Raji (cell line): ENCODE measurements around the gene ABO.

Experiments
- POLR2A ChIP-seq: IDR thresholded peaks from 2 replicates; pipeline ENCODE4 v1.6.1; 2011; ENCODE audit warnings: low read depth, low read length, control low read depth; ENCODE audit not compliant: insufficient read depth

Gene ABO

GRCh38 chr9:133256686-133257091, 18.3 kb downstream of the ABO start:
- TF ChIP-seq POLR2A, result no peak

GRCh38 chr9:133256136-133256461, 18.9 kb downstream of the ABO start:
- no peak for TF ChIP-seq POLR2A

DNA sequence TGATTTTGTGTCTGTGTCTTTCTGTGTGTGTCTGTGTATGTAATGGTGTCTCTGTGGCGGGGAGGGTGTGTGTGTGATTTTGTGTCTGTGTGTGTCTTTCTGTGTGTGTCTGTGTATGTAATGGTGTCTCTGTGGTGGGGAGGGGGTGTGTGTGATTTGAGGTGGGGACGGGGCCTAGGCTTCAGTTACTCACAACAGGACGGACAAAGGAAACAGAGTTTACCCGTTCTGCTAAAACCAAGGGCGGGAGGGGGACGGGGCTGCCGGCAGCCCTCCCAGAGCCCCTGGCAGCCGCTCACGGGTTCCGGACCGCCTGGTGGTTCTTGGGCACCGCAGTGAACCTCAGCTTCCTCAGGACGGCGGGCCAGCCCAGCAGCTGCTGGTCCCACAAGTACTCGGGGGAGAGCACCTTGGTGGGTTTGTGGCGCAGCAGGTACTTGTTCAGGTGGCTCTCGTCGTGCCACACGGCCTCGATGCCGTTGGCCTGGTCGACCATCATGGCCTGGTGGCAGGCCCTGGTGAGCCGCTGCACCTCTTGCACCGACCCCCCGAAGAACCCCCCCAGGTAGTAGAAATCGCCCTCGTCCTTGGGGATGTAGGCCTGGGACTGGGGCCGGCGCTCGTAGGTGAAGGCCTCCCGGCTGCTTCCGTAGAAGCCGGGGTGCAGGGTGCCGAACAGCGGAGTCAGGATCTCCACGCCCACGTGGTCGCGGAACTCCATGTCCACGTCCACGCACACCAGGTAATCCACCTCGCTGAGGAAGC, 19.4 kb downstream of the ABO start:
- TF ChIP-seq POLR2A, result no peak

GRCh38 chr9:133254471-133254870, 20.5 kb downstream of the ABO start:
- TF ChIP-seq POLR2A, result no peak

- TF ChIP-seq POLR2A, result no peak
Observed at GRCh38 chr9:133253268-133253667, 21.7 kb downstream of the ABO start.

- no peak for TF ChIP-seq POLR2A
Observed at GRCh38 chr9:133252301-133253020, 22.5 kb downstream of the ABO start.

DNA sequence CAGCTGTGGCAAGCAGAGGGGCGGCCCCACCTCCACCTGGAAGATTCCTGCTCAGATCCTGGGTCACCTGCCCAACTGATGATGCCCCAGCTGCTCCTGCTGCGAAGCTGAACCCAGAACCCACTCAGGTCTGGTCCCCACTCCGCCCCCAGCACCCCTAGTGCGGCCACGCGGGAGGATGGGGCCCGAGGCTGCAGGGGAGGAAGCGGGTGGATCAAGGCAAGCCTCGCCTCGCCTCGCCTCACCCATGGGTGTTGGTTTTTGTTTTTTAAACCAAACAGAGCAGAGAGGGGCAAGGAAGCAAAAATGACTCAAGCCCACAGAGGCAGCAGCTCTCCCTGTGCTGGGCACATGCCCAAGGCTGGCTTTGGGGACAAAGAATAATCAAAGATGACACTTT, 23.2 kb downstream of the ABO start:
- no peak for TF ChIP-seq POLR2A

DNA sequence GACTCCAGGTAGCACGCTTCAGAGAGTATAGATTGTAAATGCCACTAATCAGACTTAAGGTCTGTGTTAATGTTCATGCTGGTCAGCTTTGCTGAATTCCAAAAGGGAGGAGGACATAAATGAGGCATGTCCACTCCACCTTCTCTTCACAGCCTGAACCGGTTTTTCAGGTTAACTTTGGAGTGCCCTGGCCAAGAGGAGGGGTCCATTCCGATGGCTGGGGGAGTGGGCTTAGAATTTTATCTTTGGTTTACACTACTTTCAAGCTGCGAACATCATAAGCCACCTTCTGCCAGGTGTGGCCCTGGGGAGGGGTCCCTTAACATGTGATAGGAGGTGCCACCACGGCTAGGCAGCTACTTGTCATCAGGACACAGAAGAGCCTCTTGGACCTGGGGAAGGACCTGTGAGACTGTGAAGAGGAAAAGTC, 24.2 kb downstream of the ABO start:
- no peak for TF ChIP-seq POLR2A

GRCh38 chr9:133249337-133249736, 25.7 kb downstream of the ABO start:
- TF ChIP-seq POLR2A, result no peak

- no peak for TF ChIP-seq POLR2A
Observed at GRCh38 chr9:133248726-133249295, 26.2 kb downstream of the ABO start.

GRCh38 chr9:133247632-133248031, 27.4 kb downstream of the ABO start:
- no peak for TF ChIP-seq POLR2A

DNA sequence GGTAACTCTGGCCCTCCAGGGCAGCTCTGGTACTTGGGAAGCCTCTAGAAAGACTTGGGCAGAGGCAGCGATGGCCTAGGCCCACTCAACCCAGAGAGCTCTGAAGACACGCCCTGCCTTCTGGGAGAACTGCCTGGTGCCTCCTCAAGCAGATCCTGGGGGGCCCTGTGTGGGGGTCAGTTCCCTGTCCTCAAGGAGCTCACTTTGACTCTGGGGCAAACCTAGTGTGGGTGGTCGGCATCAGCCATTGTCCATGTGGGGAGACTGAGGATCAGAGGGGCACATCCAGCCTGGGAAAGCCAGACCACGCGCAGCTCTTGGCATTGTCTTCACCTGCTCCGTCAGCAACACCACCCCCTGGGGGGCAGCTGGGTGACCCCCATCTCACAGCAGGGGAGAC, 28.0 kb downstream of the ABO start:
- TF ChIP-seq POLR2A, result no peak

GRCh38 chr9:133246562-133246961, 28.4 kb downstream of the ABO start:
- TF ChIP-seq POLR2A, result no peak

GRCh38 chr9:133242991-133243390, 32.0 kb downstream of the ABO start:
- TF ChIP-seq POLR2A, result no peak

- TF ChIP-seq POLR2A, result no peak
Observed at GRCh38 chr9:133242241-133242640, 32.8 kb downstream of the ABO start.

GRCh38 chr9:133239533-133240090, 35.4 kb downstream of the ABO start:
- TF ChIP-seq POLR2A, result no peak
